HepG2 (cell line): ENCODE measurements around the gene KRTAP5-6. TPM values are rescaled to one million over a fixed set of nuclear protein-coding genes. Genes with fewer than 3 reads are reported as not detected.

Experiments
- CBX1 ChIP-seq: IDR thresholded peaks from one replicate; pipeline ENCODE4 v1.6.1; 2016; ENCODE audit warnings: antibody characterized with exemption, low read depth
- CSRNP2 ChIP-seq: sonication (generic); formaldehyde crosslinking; conservative IDR thresholded peaks from 2 replicates; pipeline ENCODE4 v1.8.0; 2022; ENCODE audit warnings: low read depth, missing genetic modification reagents
- EHMT2 ChIP-seq: fragments of 200-600 bp; sonication (generic); IDR thresholded peaks from 2 replicates; pipeline ENCODE4 v1.7.0; 2017; ENCODE audit warnings: antibody characterized with exemption, low read depth, low read length, borderline replicate concordance
- EP300 ChIP-seq, 3 experiments: sonication (generic) in 1 of 3; formaldehyde crosslinking in 1 of 3; IDR thresholded peaks; 2 replicates each; pipeline versions ENCODE4 v1.5.1 to v1.6.1; 2011 to 2020; ENCODE audit warnings: low read depth in 2 of 3, low read length in 2 of 3, borderline replicate concordance in 1 of 3, improper control_type of control experiment in 1 of 3, mild to moderate bottlenecking in 1 of 3, missing genetic modification reagents in 1 of 3, moderate library complexity in 1 of 3
- FOSL1 ChIP-seq: sonication (generic); formaldehyde crosslinking; IDR thresholded peaks from 2 replicates; pipeline ENCODE4 v1.9.0; 2021; ENCODE audit warnings: missing genetic modification reagents, borderline replicate concordance
- FOXC1 ChIP-seq: sonication (generic); formaldehyde crosslinking; IDR thresholded peaks from 2 replicates; pipeline ENCODE4 v1.8.0; 2022; ENCODE audit warnings: mild to moderate bottlenecking, missing genetic modification reagents, borderline replicate concordance
- IKZF1 ChIP-seq: fragments of 450-650 bp; IDR thresholded peaks from 2 replicates; pipeline ENCODE4 v1.7.1; 2016
- MTF2 ChIP-seq: sonication (generic); formaldehyde crosslinking; IDR thresholded peaks from 2 replicates; pipeline ENCODE4 v1.5.0; 2020; ENCODE audit warnings: missing genetic modification reagents, borderline replicate concordance
- NCOA2 ChIP-seq: sonication (generic); formaldehyde crosslinking; IDR thresholded peaks from 2 replicates; pipeline ENCODE4 v1.8.0; 2022; ENCODE audit warnings: inconsistent platforms
- RCOR2 ChIP-seq: IDR thresholded peaks from 2 replicates; pipeline ENCODE4 v1.6.1; 2016; ENCODE audit warnings: missing biosample characterization, missing genetic modification reagents
- SP2 ChIP-seq: sonication (generic); formaldehyde crosslinking; IDR thresholded peaks from 2 replicates; pipeline ENCODE4 v1.5.1; 2020; ENCODE audit warnings: mild to moderate bottlenecking, missing genetic modification reagents
- STAT6 ChIP-seq: sonication (generic); formaldehyde crosslinking; IDR thresholded peaks from 2 replicates; pipeline ENCODE4 v1.4.0; 2020; ENCODE audit warnings: missing genetic modification reagents, mild to moderate bottlenecking, borderline replicate concordance
- TFDP1 ChIP-seq: IDR thresholded peaks from 2 replicates; pipeline ENCODE4 v1.6.1; 2016; ENCODE audit warnings: missing compliant biosample characterization, missing genetic modification reagents, borderline replicate concordance
- TOE1 ChIP-seq: sonication (generic); formaldehyde crosslinking; IDR thresholded peaks from 2 replicates; pipeline ENCODE4 v1.4.0; 2020; ENCODE audit warnings: mild to moderate bottlenecking, missing genetic modification reagents
- TRIM22 ChIP-seq: fragments of 450-650 bp; IDR thresholded peaks from 2 replicates; pipeline ENCODE4 v1.6.1; 2017
- YEATS4 ChIP-seq: sonication (generic); formaldehyde crosslinking; IDR thresholded peaks from 2 replicates; pipeline ENCODE4 v1.4.0; 2020; ENCODE audit warnings: missing genetic modification reagents, borderline replicate concordance
- ZBTB42 ChIP-seq: sonication (generic); formaldehyde crosslinking; IDR thresholded peaks from 2 replicates; pipeline ENCODE4 v1.5.0; 2020; ENCODE audit warnings: mild to moderate bottlenecking, missing genetic modification reagents
- ZNF121 ChIP-seq: sonication (generic); formaldehyde crosslinking; IDR thresholded peaks from 2 replicates; pipeline ENCODE4 v1.5.0; 2020; ENCODE audit warnings: mild to moderate bottlenecking, missing genetic modification reagents
- ZNF33B ChIP-seq: sonication (generic); formaldehyde crosslinking; IDR thresholded peaks from 2 replicates; pipeline ENCODE4 v1.5.1; 2020; ENCODE audit warnings: mild to moderate bottlenecking, missing genetic modification reagents
- ZNF383 ChIP-seq: sonication (generic); formaldehyde crosslinking; IDR thresholded peaks from 2 replicates; pipeline ENCODE4 v1.4.0; 2020; ENCODE audit warnings: missing genetic modification reagents, mild to moderate bottlenecking, borderline replicate concordance
- ZNF558 ChIP-seq: sonication (generic); formaldehyde crosslinking; IDR thresholded peaks from 2 replicates; pipeline ENCODE4 v1.9.0; 2022; ENCODE audit warnings: mild to moderate bottlenecking, missing genetic modification reagents, borderline replicate concordance
- ZNF576 ChIP-seq: sonication (generic); formaldehyde crosslinking; IDR thresholded peaks from 2 replicates; pipeline ENCODE4 v1.4.0; 2020; ENCODE audit warnings: mild to moderate bottlenecking, missing genetic modification reagents
- polyA plus RNA-seq, 8 experiments: library from polyadenylated mRNA; depleted of rRNA in 3 of 8; stranded (reverse) in 7 of 8; unstranded in 1 of 8; fragments of >200 nt; fragmentation: Illumina TruSeq in 4 of 8; extraction: Trizol in 4 of 8; gene quantifications; 2 replicates each; pipeline versions ENCODE4 v1.2.1 to v1.2.3, GENCODE V29; 2011 to 2016; ENCODE audit warnings: low read depth in 4 of 8, missing spikeins in 1 of 8, mixed read lengths in 1 of 8; ENCODE audit not compliant: insufficient read depth in 1 of 8
- total RNA-seq, 5 experiments: library from RNA; depleted of rRNA; stranded (reverse); fragments of >200 nt; fragmentation: Illumina TruSeq; extraction: Trizol; gene quantifications; 2 replicates each; pipeline ENCODE4 v1.2.3, GENCODE V29; 2016; ENCODE audit warnings: low read depth in 1 of 5

The KRTAP5-6 gene
- total and polyA plus RNA-seq, 2 of the 13 experiments (the other 11 are each of a cell fraction or from before 2014, with no cell fraction given): not detected

- TF ChIP-seq CSRNP2 (CRISPR knock-in tag): no peak
- TF ChIP-seq EP300 (IDR thresholded peaks at IDR 0.05; ENCODE audit: low read depth in 2 of 2, low read length in 2 of 2): peak in 1 of 2 experiments; percentile 90; a peak in 2 of 4 replicates
- peak; percentile 77 for TF ChIP-seq EP300 (CRISPR knock-in tag; IDR thresholded peaks at IDR 0.05; ENCODE audit: borderline replicate concordance)
- TF ChIP-seq ZNF33B (CRISPR knock-in tag): no peak
- TF ChIP-seq ZNF121 (CRISPR knock-in tag): no peak
- TF ChIP-seq YEATS4 (CRISPR knock-in tag): no peak
- TF ChIP-seq FOSL1 (CRISPR knock-in tag): no peak
- TF ChIP-seq ZNF576: no peak
- TF ChIP-seq STAT6 (CRISPR knock-in tag): no peak
- no peak for TF ChIP-seq SP2 (CRISPR knock-in tag)
- 0 out of 2 replicates have a peak, but pooled peaks have one; percentile 30 for TF ChIP-seq RCOR2 (CRISPR knock-in tag)
- peak; percentile 89 for TF ChIP-seq NCOA2
- TF ChIP-seq ZNF558: no peak
- TF ChIP-seq CBX1: no peak
- no peak for TF ChIP-seq TOE1
- no peak for TF ChIP-seq ZNF383 (CRISPR knock-in tag)
- no peak for TF ChIP-seq EHMT2
- TF ChIP-seq MTF2: no peak
- no peak; the same call in 1 of the 2 replicates for TF ChIP-seq TFDP1 (CRISPR knock-in tag)
- 0 out of 2 replicates have a peak, but pooled peaks have one; percentile 80 for TF ChIP-seq ZBTB42 (CRISPR knock-in tag)
- TF ChIP-seq TRIM22: no peak
- no peak for TF ChIP-seq IKZF1
- peak; percentile 75; the same call in 1 of the 2 replicates for TF ChIP-seq FOXC1 (CRISPR knock-in tag)
These were observed 42.4 kb upstream of the KRTAP5-6 start (continued) for GRCh38 chr11:1654388-1655167.
